MM.1S (cell line): ENCODE results near the gene ABCB7.

Experiments used
- DNase-seq: peaks from one replicate; pipeline ENCODE4 v3.0.0-alpha.2; 2015
- H2AFZ ChIP-seq: fragments of 300-600 bp; sonication (generic); 2 replicates; pipeline ENCODE4 v1.6.0; 2016; ENCODE audit warnings: antibody characterized with exemption, low read length
- H3F3A ChIP-seq: fragments of 300-600 bp; sonication (generic); 2 replicates; pipeline ENCODE4 v1.6.1; 2016; ENCODE audit warnings: mild to moderate bottlenecking, antibody characterized with exemption, low read length, moderate library complexity, mixed read lengths; ENCODE audit not compliant: insufficient read depth
- H3K27ac ChIP-seq: fragments of 300-600 bp; sonication (generic); 2 replicates; pipeline ENCODE4 v1.5.1; 2016; ENCODE audit warnings: mild to moderate bottlenecking, low read length
- H3K27me3 ChIP-seq: fragments of 300-600 bp; sonication (generic); replicated peaks from 2 replicates; pipeline ENCODE4 v1.6.0; 2016; ENCODE audit warnings: low read length; ENCODE audit not compliant: insufficient read depth
- H3K36me3 ChIP-seq: fragments of 300-600 bp; sonication (generic); replicated peaks from 2 replicates; pipeline ENCODE4 v1.6.1; 2016; ENCODE audit warnings: mild to moderate bottlenecking, low read length, mixed read lengths; ENCODE audit not compliant: insufficient read depth
- H3K4me1 ChIP-seq: fragments of 300-600 bp; sonication (generic); 2 replicates; pipeline ENCODE4 v1.6.1; 2016; ENCODE audit warnings: low read length, mixed read lengths
- H3K4me2 ChIP-seq: fragments of 300-600 bp; sonication (generic); 2 replicates; pipeline ENCODE4 v1.6.0; 2016; ENCODE audit warnings: low read depth, low read length
- H3K4me3 ChIP-seq: fragments of 300-600 bp; sonication (generic); 2 replicates; pipeline ENCODE4 v1.5.1; 2016; ENCODE audit warnings: low read length, mixed read lengths
- H3K79me2 ChIP-seq: fragments of 300-600 bp; sonication (generic); 2 replicates; pipeline ENCODE4 v1.6.1; 2016; ENCODE audit warnings: mixed run types, low read length, mixed read lengths
- H3K9ac ChIP-seq: fragments of 300-600 bp; sonication (generic); 2 replicates; pipeline ENCODE4 v1.6.1; 2016; ENCODE audit warnings: low read length, mixed read lengths
- H3K9me2 ChIP-seq: fragments of 300-600 bp; sonication (generic); replicated peaks from 2 replicates; pipeline ENCODE4 v1.6.1; 2016; ENCODE audit warnings: mild to moderate bottlenecking, low read length, mixed read lengths; ENCODE audit not compliant: insufficient read depth
- H3K9me3 ChIP-seq: fragments of 300-600 bp; sonication (generic); replicated peaks from 2 replicates; pipeline ENCODE4 v1.6.1; 2016; ENCODE audit warnings: mild to moderate bottlenecking, low read length, mixed read lengths; ENCODE audit not compliant: insufficient read depth
- H4K20me1 ChIP-seq: fragments of 300-600 bp; sonication (generic); 2 replicates; pipeline ENCODE4 v1.6.1; 2016; ENCODE audit warnings: mild to moderate bottlenecking, low read length, moderate library complexity, mixed read lengths; ENCODE audit not compliant: insufficient read depth
- CTCF ChIP-seq: fragments of 300-600 bp; sonication (generic); IDR thresholded peaks from 2 replicates; pipeline ENCODE4 v1.5.1; 2016; ENCODE audit warnings: antibody characterized with exemption, low read length, mixed read lengths
- EZH2 ChIP-seq: fragments of 300-600 bp; sonication (generic); optimal IDR thresholded peaks from 2 replicates; pipeline ENCODE3; 2017; ENCODE audit warnings: low read depth, mild to moderate bottlenecking, antibody characterized with exemption, low read length, mixed read lengths
- EZH2phosphoT487 ChIP-seq: fragments of 300-600 bp; sonication (generic); IDR thresholded peaks from 2 replicates; pipeline ENCODE4 v1.6.1; 2018; ENCODE audit warnings: antibody characterized with exemption, low read length

ABCB7 gene

DNA sequence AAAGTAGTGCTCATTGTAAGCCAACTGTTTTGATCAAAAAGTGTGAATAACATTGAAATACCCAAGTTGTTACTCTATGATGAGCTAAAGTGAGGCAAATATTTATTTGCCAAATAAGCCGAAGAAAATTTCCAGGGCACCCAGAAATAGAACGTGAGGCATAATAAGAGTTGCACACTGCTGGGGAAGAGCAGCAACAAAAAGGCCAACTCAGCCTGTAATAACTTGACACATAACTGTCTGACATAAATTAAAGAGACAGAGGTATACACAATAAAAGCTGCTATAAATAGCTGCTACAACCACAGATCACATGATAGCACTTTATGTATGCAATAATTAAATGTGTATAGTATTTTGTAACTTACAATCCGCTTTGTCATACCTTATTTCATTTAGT, 2.0 kb upstream of the ABCB7 start:
- Histone ChIP-seq H3K27me3 (no peaks in the 10 kb centered on the region), H3K79me2 (peaks cover 22% of the 10 kb centered on the region), H3K27ac (no peak overlapping the region), H3K4me1 (no peaks in the 10 kb centered on the region), H4K20me1 (no peaks in the 10 kb centered on the region), H3K9me2 (no peaks in the 10 kb centered on the region), H3K36me3 (no peaks in the 10 kb centered on the region), H3K9ac (no peak overlapping the region), H3F3A (no peaks in the 10 kb centered on the region), H3K9me3 (no peaks in the 10 kb centered on the region), H3K4me2 (no peak overlapping the region), H2AFZ (no peak overlapping the region), H3K4me3 (no peak overlapping the region)
- TF ChIP-seq EZH2 (no peak), CTCF (no peak), EZH2phosphoT487 (no peak)
- DNase-seq, result no peak

GRCh38 chrX:75156531-75156945, 455 bp upstream of the ABCB7 start:
- Histone ChIP-seq H3K9ac (peak overlapping the region; percentile 75; the same call in 1 of the 2 replicates), H3K4me1 (no peaks in the 10 kb centered on the region), H3K79me2 (peaks cover 29% of the 10 kb centered on the region), H3K27ac (0 out of 2 replicates have a peak overlapping the region, but pooled peaks have one; percentile 66), H4K20me1 (no peaks in the 10 kb centered on the region), H2AFZ (peak overlapping the region; percentile 96), H3F3A (no peaks in the 10 kb centered on the region), H3K27me3 (no peaks in the 10 kb centered on the region), H3K36me3 (no peaks in the 10 kb centered on the region), H3K9me3 (no peaks in the 10 kb centered on the region), H3K4me3 (peak overlapping the region; percentile 77), H3K4me2 (peak overlapping the region; percentile 75), H3K9me2 (no peaks in the 10 kb centered on the region)
- no peak for TF ChIP-seq CTCF
- no peak for TF ChIP-seq EZH2
- no peak for TF ChIP-seq EZH2phosphoT487
- no peak for DNase-seq

- Histone ChIP-seq H3K9ac (peak overlapping the region; percentile 75), H3K4me1 (no peaks in the 10 kb centered on the region), H3K4me3 (peak overlapping the region; percentile 77), H3K27ac (peak overlapping the region; percentile 66; the same call in 1 of the 2 replicates), H3K36me3 (no peaks in the 10 kb centered on the region), H3K79me2 (peaks cover 35% of the 10 kb centered on the region), H2AFZ (peak overlapping the region; percentile 96), H3K9me2 (no peaks in the 10 kb centered on the region), H3F3A (no peaks in the 10 kb centered on the region), H3K4me2 (peak overlapping the region; percentile 75), H3K27me3 (no peaks in the 10 kb centered on the region), H4K20me1 (no peaks in the 10 kb centered on the region), H3K9me3 (no peaks in the 10 kb centered on the region)
- TF ChIP-seq EZH2 (no peak), CTCF (no peak), EZH2phosphoT487 (no peak)
- DNase-seq, result peak; percentile 31
Observed at GRCh38 chrX:75155447-75155826, 646 bp downstream of the ABCB7 start.
